ENCODE data around the gene FER.

DNA sequence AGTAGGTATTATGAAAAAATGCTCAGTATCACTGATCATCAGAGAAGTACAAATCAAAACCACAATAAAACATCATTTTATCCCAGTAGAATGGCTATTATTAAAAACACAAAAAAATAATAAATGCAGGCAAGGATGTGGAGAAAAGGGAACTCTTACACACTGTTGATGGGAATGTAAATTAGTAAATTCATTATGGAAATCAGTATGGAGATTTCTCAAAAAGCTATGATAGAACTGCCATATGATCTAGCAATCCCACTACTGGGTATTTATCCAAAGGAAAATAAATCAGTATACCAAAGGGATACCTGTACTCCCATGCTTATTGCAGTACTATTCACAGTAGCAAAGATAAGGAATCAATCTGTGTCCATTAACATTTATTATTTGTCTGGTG is 209.6 kb downstream of the FER start:
- TF ChIP-seq POLR2AphosphoS5 (IDR thresholded peaks at IDR 0.05), result no peak
- TF ChIP-seq, protein P1, sequence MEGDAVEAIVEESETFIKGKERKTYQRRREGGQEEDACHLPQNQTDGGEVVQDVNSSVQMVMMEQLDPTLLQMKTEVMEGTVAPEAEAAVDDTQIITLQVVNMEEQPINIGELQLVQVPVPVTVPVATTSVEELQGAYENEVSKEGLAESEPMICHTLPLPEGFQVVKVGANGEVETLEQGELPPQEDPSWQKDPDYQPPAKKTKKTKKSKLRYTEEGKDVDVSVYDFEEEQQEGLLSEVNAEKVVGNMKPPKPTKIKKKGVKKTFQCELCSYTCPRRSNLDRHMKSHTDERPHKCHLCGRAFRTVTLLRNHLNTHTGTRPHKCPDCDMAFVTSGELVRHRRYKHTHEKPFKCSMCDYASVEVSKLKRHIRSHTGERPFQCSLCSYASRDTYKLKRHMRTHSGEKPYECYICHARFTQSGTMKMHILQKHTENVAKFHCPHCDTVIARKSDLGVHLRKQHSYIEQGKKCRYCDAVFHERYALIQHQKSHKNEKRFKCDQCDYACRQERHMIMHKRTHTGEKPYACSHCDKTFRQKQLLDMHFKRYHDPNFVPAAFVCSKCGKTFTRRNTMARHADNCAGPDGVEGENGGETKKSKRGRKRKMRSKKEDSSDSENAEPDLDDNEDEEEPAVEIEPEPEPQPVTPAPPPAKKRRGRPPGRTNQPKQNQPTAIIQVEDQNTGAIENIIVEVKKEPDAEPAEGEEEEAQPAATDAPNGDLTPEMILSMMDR (IDR thresholded peaks at IDR 0.05 in 8 of 11, conservative IDR thresholded peaks at IDR 0.05 in 3 of 11), result no peak
